GM23338 (cell line): ENCODE data around the gene PAIP1. TPM values are rescaled to one million over a fixed set of nuclear protein-coding genes. Genes with fewer than 3 reads are reported as not detected.

Experiments
- ATAC-seq: fragments of 200-7000 bp; cut with Tn5 transposase; 3 replicates; pipeline ENCODE4 v1.9.1; 2020
- DNase-seq: peaks from one replicate; pipeline ENCODE4 v3.0.0-alpha.2; 2015; ENCODE audit warnings: low spot score
- H2AFZ ChIP-seq: fragments of 200-600 bp; sonication (generic); 2 replicates; pipeline ENCODE4 v1.8.0; 2016; ENCODE audit warnings: antibody characterized with exemption, mild to moderate bottlenecking, moderate library complexity
- H3F3A ChIP-seq: fragments of 200-600 bp; sonication (generic); replicated peaks from 2 replicates; pipeline ENCODE4 v1.8.0; 2017; ENCODE audit warnings: antibody characterized with exemption, mixed run types, low read depth
- H3K27ac ChIP-seq: fragments of 200-600 bp; sonication (generic); 2 replicates; pipeline ENCODE4 v1.6.1; 2016; ENCODE audit warnings: low read depth
- H3K27me3 ChIP-seq: fragments of 200-600 bp; sonication (generic); 2 replicates; pipeline ENCODE4 v1.8.0; 2016; ENCODE audit warnings: mild to moderate bottlenecking, mixed run types, moderate library complexity; ENCODE audit not compliant: insufficient read depth
- H3K36me3 ChIP-seq: fragments of 200-600 bp; sonication (generic); 2 replicates; pipeline ENCODE4 v1.8.0; 2016; ENCODE audit warnings: mild to moderate bottlenecking; ENCODE audit not compliant: insufficient read depth
- H3K4me1 ChIP-seq: fragments of 200-600 bp; sonication (generic); 2 replicates; pipeline ENCODE4 v1.8.0; 2016; ENCODE audit warnings: mild to moderate bottlenecking, moderate library complexity; ENCODE audit not compliant: insufficient read depth
- H3K4me2 ChIP-seq: fragments of 200-600 bp; sonication (generic); 2 replicates; pipeline ENCODE4 v1.7.1; 2017; ENCODE audit warnings: mixed run types
- H3K4me3 ChIP-seq: fragments of 200-600 bp; sonication (generic); 2 replicates; pipeline ENCODE4 v1.6.1; 2016; ENCODE audit warnings: mixed run types
- H3K79me2 ChIP-seq: fragments of 200-600 bp; sonication (generic); replicated peaks from 2 replicates; pipeline ENCODE4 v1.8.0; 2017; ENCODE audit warnings: mild to moderate bottlenecking; ENCODE audit not compliant: insufficient read depth
- H3K9me2 ChIP-seq: fragments of 200-600 bp; sonication (generic); 2 replicates; pipeline ENCODE4 v1.8.0; 2017; ENCODE audit not compliant: insufficient read depth
- H4K20me1 ChIP-seq: fragments of 200-600 bp; sonication (generic); replicated peaks from 2 replicates; pipeline ENCODE4 v1.8.0; 2017; ENCODE audit warnings: mild to moderate bottlenecking; ENCODE audit not compliant: insufficient read depth
- H3K27ac Mint-ChIP-seq: 2 replicates; pipeline ENCODE4 v1.8.0; 2020; ENCODE audit warnings: inconsistent platforms, mild to moderate bottlenecking, moderate library complexity, mixed read lengths
- H3K27me3 Mint-ChIP-seq: 3 replicates; pipeline ENCODE4 v1.8.0; 2022; ENCODE audit warnings: low read depth, mild to moderate bottlenecking, moderate library complexity, mixed read lengths, inconsistent platforms; ENCODE audit not compliant: insufficient read depth, poor library complexity
- H3K36me3 Mint-ChIP-seq: 3 replicates; pipeline ENCODE4 v1.8.0; 2021; ENCODE audit warnings: low read depth, mild to moderate bottlenecking, inconsistent platforms, moderate library complexity, mixed read lengths
- H3K4me1 Mint-ChIP-seq: 3 replicates; pipeline ENCODE4 v1.8.0; 2020; ENCODE audit warnings: mild to moderate bottlenecking, inconsistent platforms, mixed read lengths
- H3K4me3 Mint-ChIP-seq: 3 replicates; pipeline ENCODE4 v1.8.0; 2021; ENCODE audit warnings: moderate library complexity, mild to moderate bottlenecking, inconsistent platforms, mixed read lengths
- H3K9me3 Mint-ChIP-seq: 3 replicates; pipeline ENCODE4 v1.8.0; 2020; ENCODE audit warnings: moderate library complexity, mild to moderate bottlenecking, inconsistent platforms, mixed read lengths
- CTCF ChIP-seq, 2 experiments: fragments of 200-600 bp in 1 of 2; sonication (generic) in 1 of 2; conservative IDR thresholded peaks; 2 replicates each; pipeline versions ENCODE4 v1.5.1 to v1.6.1; 2016 to 2017; ENCODE audit warnings: antibody characterized with exemption in 2 of 2, low read depth in 2 of 2, mild to moderate bottlenecking in 2 of 2, moderate library complexity in 1 of 2
- EZH2 ChIP-seq: fragments of 200-600 bp; sonication (generic); IDR thresholded peaks from one replicate; pipeline ENCODE4 v1.8.0; 2017; ENCODE audit warnings: antibody characterized with exemption, mild to moderate bottlenecking, low read depth; ENCODE audit not compliant: unreplicated experiment
- POLR2AphosphoS5 ChIP-seq: IDR thresholded peaks from 2 replicates; pipeline ENCODE4 v1.6.1; 2016; ENCODE audit warnings: antibody characterized with exemption, low read depth
- REST ChIP-seq: IDR thresholded peaks from one replicate; pipeline ENCODE4 v1.6.1; 2018; ENCODE audit warnings: antibody characterized with exemption; ENCODE audit not compliant: unreplicated experiment
- ZNF114 ChIP-seq: fragments of 250-450 bp; sonication (Bioruptor Pico); IDR thresholded peaks from 2 replicates; pipeline ENCODE4 v1.5.0; 2020; ENCODE audit warnings: mild to moderate bottlenecking, moderate library complexity
- ZNF331 ChIP-seq: fragments of 250-450 bp; sonication (Bioruptor Pico); IDR thresholded peaks from 2 replicates; pipeline ENCODE4 v1.5.0; 2020; ENCODE audit warnings: low read depth, mild to moderate bottlenecking, moderate library complexity
- polyA plus RNA-seq: library from polyadenylated mRNA; unstranded; fragments of >200 nt; fragmentation: Nextera tagmentation; extraction: Ambion mirVana; gene quantifications from 2 replicates; pipeline ENCODE4 v1.2.1, GENCODE V29; 2016
- total RNA-seq: library from RNA; depleted of rRNA; stranded (reverse); fragments of >200 nt; shearing (Covaris generic); gene quantifications from 2 replicates; pipeline ENCODE4 v1.2.3, GENCODE V29; 2014
- TF ChIP-seq, protein P1 (sequence below): fragments of 250-450 bp; sonication (Bioruptor Pico); IDR thresholded peaks from 2 replicates; pipeline ENCODE4 v1.5.0; 2020; ENCODE audit warnings: mild to moderate bottlenecking, moderate library complexity

Gene PAIP1
- total and polyA plus RNA-seq, 2 experiments from 2014 or later, result 108 to 140 TPM

DNA sequence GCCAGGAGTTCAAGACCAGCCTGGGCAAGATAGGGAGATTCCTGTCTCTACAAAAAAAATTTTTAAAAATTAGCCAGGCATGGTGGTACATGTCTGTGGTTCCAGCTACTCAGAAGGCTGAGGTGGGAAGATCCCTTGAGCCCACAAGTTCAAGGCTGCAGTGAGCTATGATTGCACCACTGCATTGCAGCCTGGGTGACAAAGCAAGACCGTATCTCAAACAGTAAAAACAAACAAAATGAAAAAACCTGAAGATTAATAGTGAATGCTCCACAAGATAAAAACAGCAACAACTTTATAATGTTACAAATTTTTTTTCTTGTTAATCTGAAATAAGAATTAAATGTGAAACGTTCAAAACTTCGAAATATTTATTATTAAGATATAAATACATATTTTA, 70.5 kb downstream of the PAIP1 start:
- ATAC-seq, result no peak
- peaks cover 8% of the 10 kb centered on the region for H3K27me3 Mint-ChIP-seq

More for the DNA sequence above, 70.5 kb downstream of the PAIP1 start:
- H3K36me3 ChIP-seq, result peaks cover 12% of the 10 kb centered on the region; the same call in 1 of the 2 replicates
- Mint-ChIP-seq H3K36me3 (peaks cover 15% of the 10 kb centered on the region; the same call in 2 of the 3 replicates), H3K4me1 (peaks cover 10% of the 10 kb centered on the region; the same call in 2 of the 3 replicates), H3K4me3 (no peak overlapping the region), H3K27ac (no peak overlapping the region), H3K9me3 (no peaks in the 10 kb centered on the region; the same call in 2 of the 3 replicates)
- no peak overlapping the region for H3K4me3 ChIP-seq
- H3K27me3 ChIP-seq, result no peaks in the 10 kb centered on the region
- H2AFZ ChIP-seq, result no peak overlapping the region
- no peak overlapping the region for H3K4me2 ChIP-seq
- TF ChIP-seq REST, result no peak
- TF ChIP-seq ZNF114 (CRISPR knock-in tag), result no peak
- no peak for TF ChIP-seq ZNF331 (CRISPR knock-in tag)
- TF ChIP-seq POLR2AphosphoS5, result no peak
- TF ChIP-seq EZH2, result no peak
- TF ChIP-seq CTCF (conservative IDR thresholded peaks at IDR 0.05; ENCODE audit: low read depth in 2 of 2), result no peak
- TF ChIP-seq, protein P1, sequence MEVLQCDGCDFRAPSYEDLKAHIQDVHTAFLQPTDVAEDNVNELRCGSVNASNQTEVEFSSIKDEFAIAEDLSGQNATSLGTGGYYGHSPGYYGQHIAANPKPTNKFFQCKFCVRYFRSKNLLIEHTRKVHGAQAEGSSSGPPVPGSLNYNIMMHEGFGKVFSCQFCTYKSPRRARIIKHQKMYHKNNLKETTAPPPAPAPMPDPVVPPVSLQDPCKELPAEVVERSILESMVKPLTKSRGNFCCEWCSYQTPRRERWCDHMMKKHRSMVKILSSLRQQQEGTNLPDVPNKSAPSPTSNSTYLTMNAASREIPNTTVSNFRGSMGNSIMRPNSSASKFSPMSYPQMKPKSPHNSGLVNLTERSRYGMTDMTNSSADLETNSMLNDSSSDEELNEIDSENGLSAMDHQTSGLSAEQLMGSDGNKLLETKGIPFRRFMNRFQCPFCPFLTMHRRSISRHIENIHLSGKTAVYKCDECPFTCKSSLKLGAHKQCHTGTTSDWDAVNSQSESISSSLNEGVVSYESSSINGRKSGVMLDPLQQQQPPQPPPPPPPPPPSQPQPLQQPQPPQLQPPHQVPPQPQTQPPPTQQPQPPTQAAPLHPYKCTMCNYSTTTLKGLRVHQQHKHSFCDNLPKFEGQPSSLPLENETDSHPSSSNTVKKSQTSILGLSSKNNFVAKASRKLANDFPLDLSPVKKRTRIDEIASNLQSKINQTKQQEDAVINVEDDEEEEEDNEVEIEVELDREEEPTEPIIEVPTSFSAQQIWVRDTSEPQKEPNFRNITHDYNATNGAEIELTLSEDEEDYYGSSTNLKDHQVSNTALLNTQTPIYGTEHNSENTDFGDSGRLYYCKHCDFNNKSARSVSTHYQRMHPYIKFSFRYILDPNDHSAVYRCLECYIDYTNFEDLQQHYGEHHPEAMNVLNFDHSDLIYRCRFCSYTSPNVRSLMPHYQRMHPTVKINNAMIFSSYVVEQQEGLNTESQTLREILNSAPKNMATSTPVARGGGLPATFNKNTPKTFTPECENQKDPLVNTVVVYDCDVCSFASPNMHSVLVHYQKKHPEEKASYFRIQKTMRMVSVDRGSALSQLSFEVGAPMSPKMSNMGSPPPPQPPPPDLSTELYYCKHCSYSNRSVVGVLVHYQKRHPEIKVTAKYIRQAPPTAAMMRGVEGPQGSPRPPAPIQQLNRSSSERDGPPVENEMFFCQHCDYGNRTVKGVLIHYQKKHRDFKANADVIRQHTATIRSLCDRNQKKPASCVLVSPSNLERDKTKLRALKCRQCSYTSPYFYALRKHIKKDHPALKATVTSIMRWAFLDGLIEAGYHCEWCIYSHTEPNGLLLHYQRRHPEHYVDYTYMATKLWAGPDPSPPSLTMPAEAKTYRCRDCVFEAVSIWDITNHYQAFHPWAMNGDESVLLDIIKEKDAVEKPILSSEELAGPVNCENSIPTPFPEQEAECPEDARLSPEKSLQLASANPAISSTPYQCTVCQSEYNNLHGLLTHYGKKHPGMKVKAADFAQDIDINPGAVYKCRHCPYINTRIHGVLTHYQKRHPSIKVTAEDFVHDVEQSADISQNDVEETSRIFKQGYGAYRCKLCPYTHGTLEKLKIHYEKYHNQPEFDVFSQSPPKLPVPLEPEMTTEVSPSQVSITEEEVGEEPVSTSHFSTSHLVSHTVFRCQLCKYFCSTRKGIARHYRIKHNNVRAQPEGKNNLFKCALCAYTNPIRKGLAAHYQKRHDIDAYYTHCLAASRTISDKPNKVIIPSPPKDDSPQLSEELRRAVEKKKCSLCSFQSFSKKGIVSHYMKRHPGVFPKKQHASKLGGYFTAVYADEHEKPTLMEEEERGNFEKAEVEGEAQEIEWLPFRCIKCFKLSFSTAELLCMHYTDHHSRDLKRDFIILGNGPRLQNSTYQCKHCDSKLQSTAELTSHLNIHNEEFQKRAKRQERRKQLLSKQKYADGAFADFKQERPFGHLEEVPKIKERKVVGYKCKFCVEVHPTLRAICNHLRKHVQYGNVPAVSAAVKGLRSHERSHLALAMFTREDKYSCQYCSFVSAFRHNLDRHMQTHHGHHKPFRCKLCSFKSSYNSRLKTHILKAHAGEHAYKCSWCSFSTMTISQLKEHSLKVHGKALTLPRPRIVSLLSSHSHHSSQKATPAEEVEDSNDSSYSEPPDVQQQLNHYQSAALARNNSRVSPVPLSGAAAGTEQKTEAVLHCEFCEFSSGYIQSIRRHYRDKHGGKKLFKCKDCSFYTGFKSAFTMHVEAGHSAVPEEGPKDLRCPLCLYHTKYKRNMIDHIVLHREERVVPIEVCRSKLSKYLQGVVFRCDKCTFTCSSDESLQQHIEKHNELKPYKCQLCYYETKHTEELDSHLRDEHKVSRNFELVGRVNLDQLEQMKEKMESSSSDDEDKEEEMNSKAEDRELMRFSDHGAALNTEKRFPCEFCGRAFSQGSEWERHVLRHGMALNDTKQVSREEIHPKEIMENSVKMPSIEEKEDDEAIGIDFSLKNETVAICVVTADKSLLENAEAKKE (CRISPR knock-in tag), result no peak
- H3F3A ChIP-seq, result no peaks in the 10 kb centered on the region
- H4K20me1 ChIP-seq, result no peaks in the 10 kb centered on the region
- no peak for DNase-seq
- no peaks in the 10 kb centered on the region for H3K9me2 ChIP-seq
- peaks cover 14% of the 10 kb centered on the region; the same call in 1 of the 2 replicates for H3K79me2 ChIP-seq
- peaks cover 13% of the 10 kb centered on the region for H3K4me1 ChIP-seq
- no peak overlapping the region for H3K27ac ChIP-seq
